ENCODE data around the gene DGCR2.

The DGCR2 gene

GRCh38 chr22:19050117-19050516, 72.1 kb downstream of the DGCR2 start:
- no peak for DNase-seq (ENCODE audit: low read depth)
- Histone ChIP-seq H3K4me1 (ENCODE audit: control insufficient read depth, insufficient read depth, low read length) (peaks cover 4% of the 10 kb centered on the region), H3K36me3 (ENCODE audit: control insufficient read depth, insufficient read depth, low read length, severe bottlenecking) (peaks cover 66% of the 10 kb centered on the region), H3K9ac (ENCODE audit: low read length) (no peak overlapping the region), H3K27me3 (replicated peaks; ENCODE audit: control insufficient read depth, insufficient read depth, low read length) (no peaks in the 10 kb centered on the region), H3K9me3 (ENCODE audit: control insufficient read depth, low read length) (no peaks in the 10 kb centered on the region), H3K4me3 (ENCODE audit: low read length) (no peak overlapping the region)

DNA sequence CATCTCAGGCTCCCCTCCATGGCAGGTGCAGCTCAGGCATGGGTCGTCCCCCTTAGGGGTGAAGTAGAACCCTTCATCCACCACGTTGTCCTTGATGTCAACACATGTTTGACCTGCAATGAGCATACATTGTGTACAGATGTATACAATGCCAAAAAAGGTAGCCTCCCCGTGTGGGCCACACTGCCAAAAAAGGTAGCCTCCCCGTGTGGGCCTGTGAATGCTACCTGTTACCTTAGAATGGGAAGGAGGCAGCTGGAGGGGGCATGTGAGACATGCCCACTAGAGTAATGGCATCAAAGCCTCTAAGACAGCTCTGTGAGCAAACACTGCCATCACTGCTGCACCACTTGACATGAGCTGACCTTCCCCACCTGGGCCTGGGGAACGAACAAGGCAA, 73.7 kb downstream of the DGCR2 start:
- Histone ChIP-seq H3K9ac (ENCODE audit: low read length) (no peak overlapping the region), H3K36me3 (ENCODE audit: control insufficient read depth, insufficient read depth, low read length, severe bottlenecking) (peaks cover 75% of the 10 kb centered on the region)

DNA sequence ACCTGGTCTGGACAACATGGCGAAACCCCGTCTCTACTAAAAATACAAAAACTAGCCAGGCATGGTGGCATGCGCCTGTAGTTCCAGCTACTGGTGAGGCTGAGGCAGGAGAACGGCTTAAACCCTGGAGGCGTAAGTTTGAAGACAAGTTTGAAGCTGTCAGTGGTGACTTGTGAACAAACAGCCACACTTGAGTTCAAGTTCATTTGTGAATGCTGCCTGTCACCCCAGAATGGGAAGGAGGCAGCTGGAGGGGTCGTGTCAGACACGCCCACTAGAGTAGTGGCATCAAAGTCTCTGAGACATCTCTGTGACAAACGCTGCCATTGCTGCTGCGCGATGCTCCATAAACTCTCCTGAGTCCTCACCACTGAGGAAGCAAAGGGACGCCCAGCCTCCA, 74.2 kb downstream of the DGCR2 start:
- no peaks in the 10 kb centered on the region for H3K9me3 ChIP-seq (ENCODE audit: control insufficient read depth, low read length)
- H3K4me3 ChIP-seq (ENCODE audit: low read length) = no peak overlapping the region
- no peak overlapping the region for H3K9ac ChIP-seq (ENCODE audit: low read length)
- peaks cover 3% of the 10 kb centered on the region for H3K4me1 ChIP-seq (ENCODE audit: control insufficient read depth, insufficient read depth, low read length)
- DNase-seq (ENCODE audit: low read depth) = no peak
- no peaks in the 10 kb centered on the region for H3K27me3 ChIP-seq (replicated peaks; ENCODE audit: control insufficient read depth, insufficient read depth, low read length)
- peaks cover 78% of the 10 kb centered on the region for H3K36me3 ChIP-seq (ENCODE audit: control insufficient read depth, insufficient read depth, low read length, severe bottlenecking)

More for the DNA sequence above, 73.7 kb downstream of the DGCR2 start:
- Histone ChIP-seq H3K27me3 (replicated peaks; ENCODE audit: control insufficient read depth, insufficient read depth, low read length) (no peaks in the 10 kb centered on the region), H3K4me3 (ENCODE audit: low read length) (no peak overlapping the region), H3K9me3 (ENCODE audit: control insufficient read depth, low read length) (no peaks in the 10 kb centered on the region), H3K4me1 (ENCODE audit: control insufficient read depth, insufficient read depth, low read length) (peaks cover 4% of the 10 kb centered on the region)
- DNase-seq (ENCODE audit: low read depth) = no peak

GRCh38 chr22:19046719-19047609, 75.2 kb downstream of the DGCR2 start:
- H3K36me3 ChIP-seq (ENCODE audit: control insufficient read depth, insufficient read depth, low read length, severe bottlenecking) = peaks cover 78% of the 10 kb centered on the region
- H3K4me3 ChIP-seq (ENCODE audit: low read length) = no peak overlapping the region
- no peaks in the 10 kb centered on the region for H3K9me3 ChIP-seq (ENCODE audit: control insufficient read depth, low read length)
- H3K27me3 ChIP-seq (replicated peaks; ENCODE audit: control insufficient read depth, insufficient read depth, low read length) = no peaks in the 10 kb centered on the region
- DNase-seq (ENCODE audit: low read depth) = no peak
- no peaks in the 10 kb centered on the region for H3K4me1 ChIP-seq (ENCODE audit: control insufficient read depth, insufficient read depth, low read length)
- H3K9ac ChIP-seq (ENCODE audit: low read length) = no peak overlapping the region

- Histone ChIP-seq H3K27me3 (replicated peaks; ENCODE audit: control insufficient read depth, insufficient read depth, low read length) (no peaks in the 10 kb centered on the region), H3K36me3 (ENCODE audit: control insufficient read depth, insufficient read depth, low read length, severe bottlenecking) (peaks cover 78% of the 10 kb centered on the region), H3K4me1 (ENCODE audit: control insufficient read depth, insufficient read depth, low read length) (no peaks in the 10 kb centered on the region), H3K9ac (ENCODE audit: low read length) (no peak overlapping the region), H3K9me3 (ENCODE audit: control insufficient read depth, low read length) (no peaks in the 10 kb centered on the region), H3K4me3 (ENCODE audit: low read length) (no peak overlapping the region)
- no peak for DNase-seq (ENCODE audit: low read depth)
These were observed 75.9 kb downstream of the DGCR2 start for GRCh38 chr22:19046287-19046686.

DNA sequence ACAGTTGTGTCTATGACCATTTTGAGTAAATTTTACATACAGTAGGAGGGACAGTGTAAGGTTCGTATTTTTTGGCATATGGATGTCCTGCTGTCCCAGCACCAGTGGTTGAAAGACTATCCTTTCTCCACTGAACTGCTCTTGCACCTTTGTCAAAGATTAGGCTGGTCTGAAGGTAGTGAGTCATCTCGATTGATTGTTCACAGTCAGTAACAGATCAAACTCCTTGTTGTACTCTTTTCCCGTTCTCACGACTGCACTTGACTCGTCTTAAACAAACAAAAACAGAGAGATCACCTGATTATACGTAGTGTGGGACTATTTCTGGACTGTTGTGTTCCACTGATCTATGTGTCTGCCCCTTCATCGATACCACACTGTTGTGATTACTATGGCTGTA, 77.1 kb downstream of the DGCR2 start:
- DNase-seq (ENCODE audit: low read depth) = no peak
- Histone ChIP-seq H3K36me3 (ENCODE audit: control insufficient read depth, insufficient read depth, low read length, severe bottlenecking) (peaks cover 88% of the 10 kb centered on the region), H3K9me3 (ENCODE audit: control insufficient read depth, low read length) (no peaks in the 10 kb centered on the region), H3K4me1 (ENCODE audit: control insufficient read depth, insufficient read depth, low read length) (no peaks in the 10 kb centered on the region), H3K9ac (ENCODE audit: low read length) (no peak overlapping the region), H3K4me3 (ENCODE audit: low read length) (no peak overlapping the region), H3K27me3 (replicated peaks; ENCODE audit: control insufficient read depth, insufficient read depth, low read length) (no peaks in the 10 kb centered on the region)

GRCh38 chr22:19044381-19044780, 77.8 kb downstream of the DGCR2 start:
- H3K4me3 ChIP-seq (ENCODE audit: low read length) = no peak overlapping the region
- no peaks in the 10 kb centered on the region for H3K9me3 ChIP-seq (ENCODE audit: control insufficient read depth, low read length)
- H3K27me3 ChIP-seq (replicated peaks; ENCODE audit: control insufficient read depth, insufficient read depth, low read length) = no peaks in the 10 kb centered on the region
- H3K9ac ChIP-seq (ENCODE audit: low read length) = no peak overlapping the region
- no peaks in the 10 kb centered on the region for H3K4me1 ChIP-seq (ENCODE audit: control insufficient read depth, insufficient read depth, low read length)
- no peak for DNase-seq (ENCODE audit: low read depth)
- peaks cover 91% of the 10 kb centered on the region for H3K36me3 ChIP-seq (ENCODE audit: control insufficient read depth, insufficient read depth, low read length, severe bottlenecking)

DNA sequence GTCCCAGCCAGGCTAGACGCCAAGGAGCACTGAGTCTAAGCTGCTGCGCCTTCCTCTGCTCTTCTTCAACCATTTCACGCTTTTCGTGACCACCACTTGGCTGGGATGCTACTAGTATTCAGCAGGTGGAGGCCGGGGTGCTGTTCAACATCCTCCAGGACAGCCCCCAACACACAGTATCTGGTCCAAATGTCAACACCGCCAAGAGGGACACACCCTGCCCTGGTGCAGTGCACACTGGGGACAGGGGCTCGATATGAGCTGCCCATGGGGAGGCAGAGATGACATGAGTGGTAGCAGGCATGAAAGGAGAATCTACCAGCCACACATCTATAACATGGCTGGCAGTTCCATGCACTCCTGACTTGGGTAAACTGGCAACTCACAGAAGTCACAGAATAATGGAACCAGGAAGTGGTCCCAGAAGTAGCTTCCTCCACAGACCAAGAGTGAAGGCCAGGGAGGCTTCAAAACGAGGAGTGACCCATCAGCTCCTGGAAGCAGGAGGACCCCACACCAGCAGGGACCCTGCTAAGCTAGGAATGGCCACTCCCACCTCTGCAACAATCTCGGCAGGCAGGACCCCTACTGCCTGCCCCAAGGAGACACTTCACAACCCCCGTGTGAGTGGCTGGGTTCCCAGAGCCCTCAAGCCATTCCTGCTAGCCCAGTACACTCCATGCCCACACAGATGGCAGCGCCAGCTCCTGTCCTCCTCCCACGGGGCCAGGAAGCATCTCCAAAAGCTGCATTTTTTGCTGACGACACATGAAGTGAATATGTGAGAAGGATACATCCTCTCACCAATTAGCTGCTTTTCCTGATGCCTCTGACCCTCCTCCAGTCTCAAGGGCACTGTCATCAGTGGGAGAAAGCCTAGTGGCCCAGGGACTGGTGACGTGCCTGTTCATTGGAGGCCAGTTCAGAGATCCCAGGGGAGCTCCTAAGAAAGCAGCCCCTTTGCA, 78.8 kb downstream of the DGCR2 start:
- H3K9ac ChIP-seq (ENCODE audit: low read length) = no peak overlapping the region
- H3K4me1 ChIP-seq (ENCODE audit: control insufficient read depth, insufficient read depth, low read length) = no peaks in the 10 kb centered on the region
- H3K27me3 ChIP-seq (replicated peaks; ENCODE audit: control insufficient read depth, insufficient read depth, low read length) = no peaks in the 10 kb centered on the region
- DNase-seq (ENCODE audit: low read depth) = peak; percentile 18
- no peaks in the 10 kb centered on the region for H3K9me3 ChIP-seq (ENCODE audit: control insufficient read depth, low read length)
- H3K4me3 ChIP-seq (ENCODE audit: low read length) = no peak overlapping the region
- peaks cover 85% of the 10 kb centered on the region for H3K36me3 ChIP-seq (ENCODE audit: control insufficient read depth, insufficient read depth, low read length, severe bottlenecking)

GRCh38 chr22:19042285-19043120, 79.7 kb downstream of the DGCR2 start:
- Histone ChIP-seq H3K9me3 (ENCODE audit: control insufficient read depth, low read length) (no peaks in the 10 kb centered on the region), H3K9ac (ENCODE audit: low read length) (no peak overlapping the region), H3K36me3 (ENCODE audit: control insufficient read depth, insufficient read depth, low read length, severe bottlenecking) (peaks cover 84% of the 10 kb centered on the region), H3K27me3 (replicated peaks; ENCODE audit: control insufficient read depth, insufficient read depth, low read length) (no peaks in the 10 kb centered on the region), H3K4me1 (ENCODE audit: control insufficient read depth, insufficient read depth, low read length) (no peaks in the 10 kb centered on the region), H3K4me3 (ENCODE audit: low read length) (no peak overlapping the region)
- DNase-seq (ENCODE audit: low read depth) = no peak

DNA sequence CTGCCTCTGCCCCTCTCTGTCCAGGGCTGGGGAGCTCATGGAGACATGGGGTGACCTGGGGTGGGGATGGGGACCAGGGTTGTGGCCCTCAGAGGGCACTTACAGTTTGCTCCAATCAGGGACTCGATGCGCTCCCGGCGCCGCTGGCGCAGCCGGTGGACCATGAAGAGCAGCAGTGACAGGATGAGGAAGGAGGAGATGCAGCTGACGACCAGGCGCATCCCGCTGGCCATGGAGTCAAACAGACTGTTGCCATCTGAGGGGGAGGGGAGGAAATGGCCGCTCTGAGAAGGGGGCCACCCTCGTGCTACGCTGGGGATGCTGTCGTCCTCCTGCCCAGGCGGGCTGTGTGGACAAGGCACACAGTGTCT, 80.5 kb downstream of the DGCR2 start:
- H3K27me3 ChIP-seq (replicated peaks; ENCODE audit: control insufficient read depth, insufficient read depth, low read length) = no peaks in the 10 kb centered on the region
- peaks cover 76% of the 10 kb centered on the region for H3K36me3 ChIP-seq (ENCODE audit: control insufficient read depth, insufficient read depth, low read length, severe bottlenecking)
- no peak overlapping the region for H3K9ac ChIP-seq (ENCODE audit: low read length)
- no peaks in the 10 kb centered on the region for H3K9me3 ChIP-seq (ENCODE audit: control insufficient read depth, low read length)
- no peaks in the 10 kb centered on the region for H3K4me1 ChIP-seq (ENCODE audit: control insufficient read depth, insufficient read depth, low read length)
- H3K4me3 ChIP-seq (ENCODE audit: low read length) = no peak overlapping the region
- no peak for DNase-seq (ENCODE audit: low read depth)

All from adipocyte (in vitro differentiated cells).